Breast epithelium (tissue), 3 donors: Measurements from ENCODE around the gene CAPZA1.

ENCODE experiments used
- POLR2AphosphoS5 ChIP-seq, 3 donors: sonication (generic); formaldehyde crosslinking; IDR thresholded peaks; one replicate each; pipeline ENCODE4 v1.6.1; 2017; ENCODE audit warnings: antibody characterized with exemption in 3 of 3
- TF ChIP-seq, protein P1 (sequence below), 3 donors: fragments of 450-650 bp; IDR thresholded peaks; one replicate each; pipeline ENCODE4 v1.5.1; 2016 to 2017; ENCODE audit warnings: antibody characterized with exemption in 3 of 3, mild to moderate bottlenecking in 3 of 3, moderate library complexity in 3 of 3

DNA sequence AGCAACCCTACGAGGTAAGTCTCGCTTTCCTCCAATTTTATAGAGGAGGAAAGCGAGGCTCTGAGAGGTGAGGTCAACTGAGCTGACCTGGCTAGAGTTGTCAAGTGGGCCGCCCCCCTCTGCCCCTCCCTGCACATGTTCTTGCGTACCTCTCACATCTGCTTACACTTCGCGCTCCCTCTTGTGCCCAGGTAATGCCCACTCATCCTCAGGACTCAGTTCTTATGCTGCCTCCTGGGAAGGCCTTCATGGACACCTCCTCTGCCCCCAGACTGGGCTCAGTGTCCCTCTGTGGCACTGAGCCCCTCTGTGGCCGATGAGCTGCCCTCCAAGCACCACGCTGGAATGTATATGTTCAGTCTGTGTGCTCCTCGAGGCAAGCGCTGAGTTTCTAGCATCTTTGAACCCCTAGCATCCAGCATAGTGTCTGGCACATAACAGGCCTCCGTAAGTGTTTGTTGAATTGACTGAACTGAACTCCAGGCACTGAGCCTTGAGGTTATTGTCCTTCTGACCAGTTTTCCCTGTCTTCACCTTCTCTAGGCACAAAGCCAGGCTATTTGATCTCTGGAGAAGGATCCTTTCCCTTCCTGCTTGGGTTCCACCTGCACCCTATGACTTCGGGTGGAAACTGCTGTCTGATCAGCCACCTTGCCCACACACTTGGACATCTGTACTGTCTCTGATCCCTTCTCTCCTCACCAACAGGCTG, 68.3 kb downstream of the CAPZA1 start:
- no peak for TF ChIP-seq POLR2AphosphoS5 (IDR thresholded peaks at IDR 0.05)
- TF ChIP-seq, protein P1, sequence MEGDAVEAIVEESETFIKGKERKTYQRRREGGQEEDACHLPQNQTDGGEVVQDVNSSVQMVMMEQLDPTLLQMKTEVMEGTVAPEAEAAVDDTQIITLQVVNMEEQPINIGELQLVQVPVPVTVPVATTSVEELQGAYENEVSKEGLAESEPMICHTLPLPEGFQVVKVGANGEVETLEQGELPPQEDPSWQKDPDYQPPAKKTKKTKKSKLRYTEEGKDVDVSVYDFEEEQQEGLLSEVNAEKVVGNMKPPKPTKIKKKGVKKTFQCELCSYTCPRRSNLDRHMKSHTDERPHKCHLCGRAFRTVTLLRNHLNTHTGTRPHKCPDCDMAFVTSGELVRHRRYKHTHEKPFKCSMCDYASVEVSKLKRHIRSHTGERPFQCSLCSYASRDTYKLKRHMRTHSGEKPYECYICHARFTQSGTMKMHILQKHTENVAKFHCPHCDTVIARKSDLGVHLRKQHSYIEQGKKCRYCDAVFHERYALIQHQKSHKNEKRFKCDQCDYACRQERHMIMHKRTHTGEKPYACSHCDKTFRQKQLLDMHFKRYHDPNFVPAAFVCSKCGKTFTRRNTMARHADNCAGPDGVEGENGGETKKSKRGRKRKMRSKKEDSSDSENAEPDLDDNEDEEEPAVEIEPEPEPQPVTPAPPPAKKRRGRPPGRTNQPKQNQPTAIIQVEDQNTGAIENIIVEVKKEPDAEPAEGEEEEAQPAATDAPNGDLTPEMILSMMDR (IDR thresholded peaks at IDR 0.05) = no peak
